ENCODE results near the gene RBBP8.

Gene RBBP8

DNA sequence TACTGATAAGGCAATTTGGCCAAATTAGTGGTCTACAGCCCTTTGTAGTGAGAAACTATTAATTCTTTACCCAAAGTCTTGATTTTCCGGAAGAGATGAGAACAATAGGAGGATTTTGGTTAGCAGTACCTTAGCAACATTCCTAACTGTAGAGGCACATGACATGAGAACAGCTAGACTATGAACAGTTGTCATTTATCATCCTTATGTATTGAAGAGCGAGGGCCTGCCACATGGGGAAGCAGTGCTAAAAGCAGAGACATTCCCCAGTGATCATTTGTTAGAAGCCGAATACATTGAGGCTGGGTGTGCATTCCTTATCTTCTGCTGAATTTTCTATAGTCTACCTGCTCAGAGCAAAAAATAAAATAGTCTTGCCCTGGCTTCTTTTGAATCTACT is 65.2 kb downstream of the RBBP8 start:
- DNase-seq (ENCODE audit: low read depth in 2 of 2): no peak

DNA sequence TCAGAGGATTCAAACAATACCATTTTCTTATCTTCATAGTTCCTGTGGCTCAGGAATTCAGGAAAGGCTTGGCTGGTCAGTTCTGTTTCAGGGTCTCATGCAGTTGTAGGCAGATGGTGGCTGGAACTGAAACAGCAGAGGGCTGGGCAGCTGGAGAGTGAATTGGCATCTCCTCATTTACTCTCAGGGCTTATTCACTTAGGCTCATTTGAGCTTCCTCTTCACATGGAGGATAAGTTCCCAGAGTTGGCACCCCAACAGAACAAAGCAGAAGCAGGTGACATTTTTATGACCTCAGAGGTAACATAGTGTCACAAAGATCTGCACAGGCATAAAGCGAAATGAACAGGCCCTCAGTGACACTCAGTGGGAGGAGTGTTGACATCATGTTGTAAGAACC is 66.1 kb downstream of the RBBP8 start:
- no peak for DNase-seq (ENCODE audit: low read depth in 2 of 2)

DNA sequence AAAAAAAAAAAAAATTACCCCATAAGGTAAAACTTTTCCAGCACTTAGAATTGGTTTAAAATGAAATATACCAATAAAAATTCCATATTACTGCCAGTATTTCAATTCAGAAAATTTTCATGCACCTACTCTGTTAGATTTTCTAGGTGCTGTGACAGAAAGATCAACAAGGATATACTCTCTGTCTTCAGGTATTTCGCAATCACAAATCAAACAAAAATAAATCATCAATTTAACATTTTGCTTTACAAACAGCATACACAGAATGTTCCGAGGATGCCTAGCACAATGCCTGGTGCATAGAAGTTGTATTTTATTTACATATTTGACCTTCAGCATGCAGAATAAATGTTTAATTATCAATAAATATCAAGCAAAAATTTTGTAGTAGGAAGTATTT is 66.5 kb downstream of the RBBP8 start:
- no peak for DNase-seq (ENCODE audit: low read depth in 2 of 2)

DNA sequence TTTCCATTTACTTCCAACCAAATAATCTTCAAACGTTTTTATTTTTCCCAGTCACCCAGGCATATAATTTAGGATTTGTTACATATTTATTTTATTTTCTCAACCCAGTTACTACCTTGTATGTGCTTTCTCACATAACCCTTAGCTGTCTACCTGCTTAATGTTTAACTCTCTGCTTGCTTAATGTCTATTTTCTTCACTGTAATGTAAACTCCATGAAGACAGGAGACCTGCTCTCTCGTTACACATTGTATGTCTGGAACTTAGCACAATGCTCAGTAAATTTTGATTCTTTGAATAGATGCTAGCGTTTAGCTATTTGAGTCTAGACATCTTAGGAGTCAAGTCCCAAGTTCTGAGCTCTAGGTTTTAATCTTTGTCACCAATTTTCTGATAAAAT is 70.2 kb downstream of the RBBP8 start:
- DNase-seq (ENCODE audit: low read depth in 2 of 2): no peak

DNA sequence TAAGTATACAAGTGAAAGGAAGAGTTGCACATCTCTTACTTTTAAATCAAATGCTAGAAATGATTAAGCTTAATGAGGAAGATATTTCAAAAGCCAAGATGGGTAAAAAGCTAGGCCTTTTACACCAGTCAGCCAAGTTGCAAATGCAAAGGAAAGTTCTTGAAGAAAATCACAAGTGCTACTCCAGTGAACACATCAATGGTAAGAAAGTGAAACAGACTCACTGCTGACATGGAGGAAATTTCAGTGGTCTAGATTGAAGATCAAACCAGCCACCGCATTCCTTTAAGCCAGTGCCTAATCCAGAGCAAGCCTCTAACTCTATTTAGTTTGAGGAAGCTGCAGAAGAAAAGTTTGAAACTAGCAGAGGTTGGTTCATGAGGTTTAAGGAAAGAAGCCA is 79.1 kb downstream of the RBBP8 start:
- no peak for DNase-seq (ENCODE audit: low read depth in 2 of 2)

DNA sequence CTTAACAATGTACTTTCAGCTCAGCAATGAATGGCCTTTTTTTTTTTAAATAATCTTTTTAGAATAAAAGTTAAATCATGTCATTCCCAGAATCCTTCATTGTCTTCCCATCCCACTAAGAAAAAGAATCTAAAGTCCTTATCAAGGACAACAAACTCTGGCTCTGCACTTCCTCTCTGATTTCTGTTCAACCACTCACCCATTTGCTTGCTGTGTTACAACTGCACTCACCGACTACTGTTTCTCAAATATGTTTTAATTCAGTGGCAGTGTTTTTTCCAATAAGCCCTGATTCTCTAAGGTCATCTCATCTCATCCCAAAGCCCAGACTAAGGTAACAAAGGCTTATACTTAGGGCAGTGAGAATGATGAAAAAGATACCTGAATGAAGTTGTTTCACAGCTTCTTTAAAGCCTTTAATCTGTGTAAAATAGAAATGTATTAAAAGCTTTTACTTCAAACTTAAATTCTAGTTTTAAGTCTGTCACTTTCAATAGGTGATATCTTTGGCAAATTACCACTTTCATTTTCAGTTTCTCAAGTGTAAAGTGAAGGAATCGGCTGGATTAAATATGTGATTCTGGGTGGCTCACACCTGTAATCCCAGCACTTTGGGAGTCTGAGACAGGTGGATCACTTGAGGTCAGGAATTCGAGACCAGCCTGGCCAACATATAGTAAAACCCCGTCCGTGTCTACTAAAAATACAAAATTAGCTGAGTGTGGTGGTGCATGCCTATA is 87.6 kb downstream of the RBBP8 start:
- no peak for DNase-seq (ENCODE audit: low read depth in 2 of 2)

DNA sequence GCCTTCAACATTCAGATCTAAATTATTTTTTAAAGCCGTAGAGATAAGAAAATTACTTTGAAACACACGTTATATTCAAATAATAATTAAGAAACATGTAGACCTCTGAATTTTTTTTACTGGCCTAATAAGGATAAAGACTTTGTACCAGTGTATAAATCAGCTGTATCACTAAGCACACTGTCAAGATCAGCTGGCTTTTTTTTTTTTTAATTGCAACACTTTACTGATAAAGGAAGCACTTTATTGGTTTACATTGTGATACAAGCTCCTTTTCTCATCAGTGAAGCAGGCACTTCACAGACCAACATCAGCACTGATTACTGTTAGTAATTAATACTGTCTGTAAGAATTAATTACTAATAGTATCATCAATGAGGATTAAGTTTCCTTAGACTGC is 88.5 kb downstream of the RBBP8 start:
- no peak for DNase-seq (ENCODE audit: low read depth in 2 of 2)

DNA sequence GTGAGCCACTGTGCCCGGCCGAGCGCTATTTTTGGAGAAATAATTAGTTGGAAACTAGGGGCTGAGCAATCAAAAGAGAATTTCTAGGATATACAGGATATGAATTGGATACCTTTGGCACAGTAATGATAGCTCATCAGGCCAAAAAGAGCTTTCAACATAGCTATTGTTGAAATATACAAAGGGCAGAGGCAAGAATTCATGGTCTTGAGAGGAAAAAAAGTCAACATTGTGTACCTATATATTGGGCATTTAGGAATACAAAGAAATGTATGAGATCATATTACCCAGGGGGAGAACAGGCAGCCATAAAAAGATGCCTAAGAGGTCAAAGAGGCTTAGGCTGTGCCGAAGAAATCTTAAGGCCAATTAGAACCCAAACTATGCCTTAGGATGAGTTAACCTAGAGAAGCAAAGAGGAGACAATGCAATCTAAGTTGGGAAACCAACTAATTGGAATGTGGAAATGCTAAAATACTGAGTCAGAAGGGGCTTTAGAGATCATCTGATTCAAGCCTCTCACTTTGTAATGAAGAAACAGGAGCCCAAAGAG is 99.0 kb downstream of the RBBP8 start:
- DNase-seq (ENCODE audit: low read depth in 2 of 2): no peak

DNA sequence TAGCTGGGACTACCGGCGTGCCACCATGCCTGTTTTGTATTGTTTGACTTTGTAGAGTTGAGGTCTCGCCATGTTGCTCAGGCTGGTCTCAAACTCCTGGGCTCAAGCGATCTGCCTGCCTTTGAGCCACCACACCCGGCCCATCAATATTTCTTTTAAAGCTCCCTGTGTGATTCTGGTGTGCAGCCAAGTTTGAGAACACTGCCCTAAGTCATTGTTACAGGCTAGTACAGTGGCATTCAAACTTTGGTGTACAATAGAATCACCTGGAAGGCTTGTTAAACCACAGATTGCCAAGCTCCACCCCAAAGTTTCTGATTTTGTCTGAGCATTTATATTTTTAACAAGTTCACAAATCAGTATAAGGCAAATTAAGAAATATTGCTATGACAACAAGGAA is 99.9 kb downstream of the RBBP8 start:
- DNase-seq (ENCODE audit: low read depth in 2 of 2): no peak

DNA sequence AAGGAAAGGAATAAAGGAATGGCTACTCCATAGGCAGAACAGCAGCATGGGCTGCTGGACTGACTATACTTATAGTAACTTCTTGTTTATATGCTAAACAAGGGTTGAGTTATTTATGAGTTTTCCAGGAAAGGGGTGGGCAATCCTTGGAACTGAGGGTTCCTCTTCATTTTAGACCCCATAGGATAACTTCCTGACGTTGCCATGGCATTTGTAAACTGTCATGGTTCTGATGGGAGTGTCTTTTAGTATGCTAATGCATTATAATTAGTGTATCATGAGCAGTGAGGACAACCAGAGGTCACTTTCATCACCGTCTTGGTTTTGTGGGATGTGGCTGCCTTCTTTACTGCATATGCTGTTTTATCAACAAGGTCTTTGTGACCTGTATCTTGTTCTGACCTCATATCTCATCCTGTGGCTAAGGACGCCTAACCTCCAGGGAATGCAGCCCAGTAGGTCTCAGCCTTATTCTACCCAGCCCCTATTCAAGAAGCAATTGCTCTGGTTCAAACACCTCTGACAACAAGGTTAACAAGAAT is 103.6 kb downstream of the RBBP8 start:
- DNase-seq (ENCODE audit: low read depth in 2 of 2): no peak

DNA sequence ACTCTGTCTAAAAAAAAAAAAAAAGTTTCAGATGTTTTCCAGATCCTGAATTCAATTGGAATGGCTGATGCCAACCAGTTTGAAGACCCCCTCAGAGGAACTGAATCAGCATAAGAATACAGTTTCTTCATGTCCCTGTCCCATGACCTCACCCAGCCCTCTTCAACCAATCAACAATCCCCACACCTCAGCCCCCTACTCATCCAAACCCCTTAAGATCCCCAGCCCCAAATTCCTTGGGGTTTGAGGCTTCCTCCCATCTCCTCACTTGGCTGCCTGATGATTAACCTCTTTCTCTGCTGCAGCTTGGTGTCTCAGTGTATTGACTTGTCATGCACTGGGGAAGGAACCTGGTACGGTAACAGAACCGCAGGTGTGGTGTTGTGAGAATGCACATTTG is 104.5 kb downstream of the RBBP8 start:
- no peak for DNase-seq (ENCODE audit: low read depth in 2 of 2)

DNA sequence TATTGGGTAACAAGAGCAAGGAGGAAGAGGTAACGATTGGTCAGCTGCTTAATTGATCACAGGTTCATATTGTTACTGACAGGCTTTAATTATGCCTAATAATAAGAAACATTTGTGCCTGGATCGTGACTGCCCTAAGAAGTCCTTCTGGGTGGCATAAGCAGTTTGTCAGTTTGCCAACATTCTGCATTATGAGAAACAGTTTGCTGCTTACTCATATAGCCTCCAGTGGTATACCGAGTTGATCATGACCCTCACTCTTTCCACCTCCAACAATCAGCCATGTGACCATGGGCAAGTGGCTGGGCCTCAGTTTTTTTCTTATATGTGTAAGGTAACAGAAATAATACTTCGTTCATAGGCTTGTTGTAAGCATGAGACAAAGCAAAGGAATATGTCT is 105.6 kb downstream of the RBBP8 start:
- no peak for DNase-seq (ENCODE audit: low read depth in 2 of 2)

DNA sequence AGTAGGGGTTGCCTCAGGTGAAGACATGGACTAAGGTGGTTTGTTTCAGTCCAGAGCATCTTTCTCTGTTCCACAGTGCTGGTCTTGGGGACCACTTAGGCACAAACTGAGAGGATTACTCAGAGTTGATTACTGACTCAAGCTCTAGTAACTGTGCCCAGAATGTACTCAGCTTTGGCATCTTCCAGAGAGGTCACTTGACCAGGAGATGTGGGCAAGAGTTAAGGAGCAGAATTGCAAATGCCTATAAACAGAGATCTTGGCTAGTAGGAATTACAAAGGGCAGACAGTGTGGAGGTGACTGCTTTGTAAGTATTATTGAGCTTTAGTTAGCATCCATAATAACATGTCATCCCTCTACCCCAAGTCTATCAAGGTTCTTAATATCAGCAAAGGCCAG is 109.0 kb downstream of the RBBP8 start:
- DNase-seq (ENCODE audit: low read depth in 2 of 2): no peak

DNA sequence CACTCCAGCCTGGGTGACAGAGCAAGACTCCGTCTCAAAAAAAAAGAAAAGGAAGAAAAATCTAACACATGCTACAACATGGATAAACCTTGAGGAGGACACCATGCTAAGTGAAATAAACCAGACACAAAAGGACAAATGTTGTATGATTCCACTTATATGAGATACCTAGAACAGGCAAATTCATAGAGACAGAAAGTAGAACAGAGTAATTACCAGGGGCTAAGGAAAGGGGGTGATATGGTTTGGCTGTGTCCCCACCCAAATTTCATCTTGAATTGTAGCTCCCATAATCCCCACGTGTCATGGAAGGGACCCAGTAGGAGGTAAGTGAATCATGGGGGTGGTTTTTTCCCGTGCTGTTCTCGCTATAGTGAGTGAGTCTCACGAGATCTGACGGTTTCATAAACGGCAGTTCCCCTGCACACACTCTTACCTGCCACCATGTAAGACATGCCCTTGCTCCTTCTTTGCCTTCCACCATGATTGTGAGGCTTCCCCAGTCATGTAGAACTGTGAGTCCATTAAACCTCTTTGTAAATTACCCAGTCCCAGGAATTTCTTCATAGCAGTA is 110.8 kb downstream of the RBBP8 start:
- DNase-seq (ENCODE audit: low read depth in 2 of 2): no peak

DNA sequence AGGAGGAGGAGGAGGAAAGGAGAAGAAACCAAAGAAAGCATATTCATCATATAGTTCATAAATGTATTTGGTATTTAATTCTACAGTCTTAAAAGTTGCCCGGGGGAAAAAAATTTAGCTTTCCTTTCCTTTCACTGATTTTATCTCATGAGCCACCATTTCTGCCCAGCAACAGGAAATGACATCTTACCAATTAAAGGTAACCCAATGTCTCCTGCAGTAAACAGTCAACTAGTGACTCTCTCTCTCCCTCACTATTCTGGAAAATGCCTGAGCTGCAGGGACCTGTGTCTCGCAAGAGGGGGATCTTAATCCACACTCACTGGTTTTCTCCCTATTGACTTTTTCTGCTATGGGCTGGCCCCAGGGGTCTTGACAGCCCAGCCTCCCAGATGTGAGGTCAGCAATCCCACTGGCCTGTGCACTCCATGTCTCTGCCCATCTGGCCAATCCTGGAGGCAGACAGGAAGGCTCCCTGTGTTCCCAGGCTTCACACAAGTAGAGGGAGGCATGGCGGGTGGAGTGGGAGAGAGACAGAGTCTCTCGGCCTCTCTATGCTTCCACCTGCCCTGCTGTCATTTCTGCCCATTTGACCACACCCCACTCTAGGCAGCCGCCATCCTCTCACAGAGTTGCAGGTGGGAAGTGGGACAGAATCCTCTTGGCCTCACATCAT is 116.7 kb downstream of the RBBP8 start:
- DNase-seq (ENCODE audit: low read depth in 2 of 2): no peak

DNA sequence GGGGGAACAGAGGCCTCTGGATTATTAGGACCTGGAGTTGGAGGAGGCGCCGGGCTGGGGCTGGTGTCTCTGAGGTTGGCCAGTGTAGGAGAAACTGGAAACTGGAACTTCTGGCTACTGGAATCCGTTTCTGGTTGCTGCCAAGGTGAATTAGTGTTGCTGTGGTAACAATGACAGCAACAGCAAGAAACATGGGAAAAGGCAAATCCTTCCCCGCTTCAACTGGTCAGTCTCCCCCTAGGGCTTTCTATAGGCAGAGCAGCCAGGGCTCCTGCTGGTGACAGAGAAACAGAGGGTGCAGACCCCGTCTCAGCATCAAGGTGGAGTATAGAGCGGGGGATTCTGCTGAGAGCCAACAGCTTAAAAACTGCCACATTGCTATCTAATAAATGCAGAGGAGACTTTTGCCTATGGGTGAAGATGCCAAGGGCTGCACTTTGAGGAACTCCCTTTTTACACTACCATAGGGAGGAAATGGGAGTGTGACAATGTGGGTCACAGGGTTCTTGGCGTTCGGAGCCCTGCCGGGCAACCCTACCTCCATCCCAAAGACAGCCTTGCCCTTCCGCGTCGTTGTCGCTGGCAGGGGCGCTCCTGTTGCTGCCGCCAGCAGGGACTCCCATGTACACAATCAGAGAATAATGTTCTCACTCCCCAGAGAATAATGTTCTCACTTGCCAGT is 120.8 kb downstream of the RBBP8 start:
- DNase-seq (ENCODE audit: low read depth in 2 of 2): no peak

DNA sequence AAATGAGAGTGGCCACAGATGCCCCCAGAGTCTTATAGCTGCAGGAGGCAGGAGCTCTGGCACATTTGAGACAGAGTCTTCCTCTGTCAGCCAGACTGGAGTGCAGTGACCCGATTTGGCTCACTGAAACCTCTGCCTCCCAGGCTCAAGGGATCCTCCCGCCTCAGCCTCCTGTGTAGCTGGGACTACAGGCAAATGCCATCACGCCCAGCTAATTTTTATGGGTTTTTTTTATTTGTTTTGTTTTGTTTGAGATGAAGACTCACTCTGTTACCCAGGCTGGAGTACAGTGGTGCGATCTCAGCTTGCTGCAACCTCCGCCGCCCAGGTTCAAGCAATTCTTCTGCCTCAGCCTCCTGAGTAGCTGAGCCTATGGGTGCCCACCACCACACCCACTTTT is 121.4 kb downstream of the RBBP8 start:
- DNase-seq (ENCODE audit: low read depth in 2 of 2): no peak

DNA sequence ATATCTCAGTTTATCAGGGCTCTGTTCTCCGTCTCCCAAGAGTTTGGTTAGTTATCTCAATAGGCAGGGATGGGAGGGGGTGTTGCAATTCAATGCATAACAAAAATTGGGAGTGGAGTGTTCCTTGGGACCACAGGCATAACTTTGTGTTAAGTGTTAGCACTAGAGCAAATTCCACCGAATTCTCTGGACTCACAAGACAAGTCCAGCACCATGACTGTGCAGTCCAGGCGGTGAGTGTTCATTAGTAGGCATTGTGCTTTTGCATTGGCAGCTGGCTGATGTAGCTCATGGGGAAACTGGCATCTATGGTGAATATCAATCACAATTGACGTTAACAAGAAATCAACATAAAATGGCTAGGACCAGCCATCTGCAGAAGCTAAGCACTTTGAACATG is 123.2 kb downstream of the RBBP8 start:
- DNase-seq (ENCODE audit: low read depth in 2 of 2): no peak

DNA sequence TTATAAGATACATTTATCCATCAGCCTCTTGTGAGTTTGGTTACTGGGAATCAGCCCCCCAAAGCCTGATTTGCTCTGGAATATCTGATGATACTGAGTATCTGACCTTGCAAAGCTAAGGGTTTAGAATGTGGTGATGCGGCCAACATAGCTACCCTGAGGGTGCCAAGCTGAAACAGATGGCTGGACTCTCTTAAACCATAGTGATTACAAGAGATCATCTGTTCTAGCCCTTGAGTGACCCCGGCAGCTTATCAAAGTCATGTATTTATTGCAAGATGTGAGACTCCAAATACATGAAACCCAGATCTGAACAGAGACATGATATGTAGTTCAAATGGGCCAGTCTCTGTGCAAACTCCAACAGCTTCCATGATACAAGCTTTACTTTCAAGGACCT is 124.0 kb downstream of the RBBP8 start:
- no peak for DNase-seq (ENCODE audit: low read depth in 2 of 2)

DNA sequence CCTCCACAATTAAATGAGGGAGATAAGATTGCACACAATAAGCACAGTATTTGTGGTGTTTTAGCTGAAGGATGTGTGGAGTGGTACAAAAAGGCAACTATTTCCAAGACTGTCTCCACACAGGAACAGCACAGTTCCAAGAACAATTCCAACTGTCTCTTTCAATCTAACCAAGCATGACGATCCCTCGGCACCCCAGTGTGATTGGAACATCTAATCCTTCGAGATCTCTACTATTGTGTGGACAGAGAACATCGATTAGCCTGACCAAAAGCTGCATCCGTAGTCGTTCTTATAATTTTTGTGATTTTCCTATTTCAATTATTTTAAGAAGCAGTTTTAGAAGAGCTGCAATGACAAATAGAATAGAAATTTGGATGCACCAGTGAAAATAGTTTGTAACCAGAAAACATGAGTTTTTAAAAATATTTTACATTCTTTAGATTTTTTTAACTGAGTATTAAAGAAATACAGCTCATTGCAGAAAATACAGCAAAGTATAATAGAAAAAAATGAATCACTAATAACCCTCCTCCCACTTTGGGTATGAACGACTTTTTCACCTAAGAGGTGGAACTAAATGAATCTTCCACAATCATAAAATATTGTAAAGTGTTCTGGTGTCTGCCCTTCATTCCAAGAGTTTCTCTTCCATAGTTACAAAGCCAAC is 125.8 kb downstream of the RBBP8 start:
- no peak for DNase-seq (ENCODE audit: low read depth in 2 of 2)

DNA sequence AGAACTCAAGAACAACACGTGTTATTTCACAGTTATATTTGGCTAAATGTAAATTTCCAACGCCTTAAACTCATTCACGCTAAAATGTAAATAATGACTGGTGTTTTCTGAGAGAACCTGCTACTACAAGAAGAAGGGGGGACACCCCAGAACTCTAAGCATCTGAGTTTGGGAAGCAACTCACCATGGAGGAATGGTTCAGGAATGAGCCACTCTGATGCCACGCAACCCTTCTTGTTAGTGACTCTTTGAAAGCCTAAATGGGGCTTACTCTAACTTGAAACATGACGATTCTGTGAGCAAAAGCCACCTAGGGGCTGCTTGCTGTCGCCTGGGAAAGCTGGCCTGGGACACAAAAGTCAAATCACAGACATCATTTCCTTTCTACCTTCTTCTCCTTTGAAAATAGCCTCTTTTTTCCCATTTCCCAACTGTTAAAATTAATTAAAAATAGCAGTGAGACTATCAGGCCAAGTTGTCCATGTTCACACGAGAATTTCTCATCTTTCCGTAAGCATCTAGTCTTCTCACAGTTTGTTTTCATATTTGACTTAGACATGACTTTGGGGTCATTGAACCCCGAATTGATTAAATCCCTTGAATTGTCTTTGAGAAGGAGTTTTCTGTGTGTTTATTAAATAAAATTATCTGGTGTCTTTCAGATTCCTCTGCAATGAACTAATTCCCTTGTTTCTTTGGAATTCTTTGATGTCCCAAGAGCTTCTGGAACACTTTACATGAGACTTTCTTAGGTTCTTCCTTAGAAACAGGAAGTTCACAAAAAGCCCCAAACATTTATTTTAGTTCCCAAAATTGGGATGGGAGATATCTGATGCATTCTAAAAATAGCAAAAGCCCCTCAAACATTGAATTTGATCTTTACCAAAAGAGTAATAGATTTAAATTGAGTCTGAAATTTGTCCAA is 126.7 kb downstream of the RBBP8 start:
- no peak for DNase-seq (ENCODE audit: low read depth in 2 of 2)
